Heart left ventricle (tissue), 16 donors: ENCODE data around the gene POLR2C. TPM values are rescaled to one million over a fixed set of nuclear protein-coding genes. Genes with fewer than 3 reads are reported as not detected.

ENCODE experiments used
- ATAC-seq, 4 donors: fragments of 200-7000 bp; cut with Tn5 transposase; one replicate each; pipeline ENCODE4 v1.9.1; 2020 to 2022; ENCODE audit warnings: moderate library complexity in 4 of 4, mild to moderate bottlenecking in 3 of 4, moderate number of reproducible peaks in 1 of 4
- DNase-seq, 5 donors: peaks; one replicate each; pipeline ENCODE4 v3.0.0-alpha.2; 2020
- H3K27ac ChIP-seq, 12 donors: fragments of 200-600 bp; sonication (generic) in 4 of 12; one replicate each; pipeline versions ENCODE4 v1.5.0 to v1.8.0; 2016 to 2022; ENCODE audit warnings: mild to moderate bottlenecking in 2 of 12
- H3K27me3 ChIP-seq, 9 donors: fragments of 200-600 bp; sonication (generic) in 2 of 9; one replicate each; pipeline versions ENCODE4 v1.5.1 to v1.8.0; 2016 to 2022; ENCODE audit warnings: mild to moderate bottlenecking in 3 of 9
- H3K36me3 ChIP-seq, 9 donors: fragments of 200-600 bp; sonication (generic) in 2 of 9; one replicate each; pipeline versions ENCODE4 v1.5.0 to v1.8.0; 2018 to 2022; ENCODE audit warnings: mild to moderate bottlenecking in 2 of 9
- H3K4me1 ChIP-seq, 12 donors: fragments of 200-600 bp; sonication (generic) in 4 of 12; one replicate each; pipeline versions ENCODE4 v1.5.0 to v1.8.0; 2016 to 2022; ENCODE audit warnings: mild to moderate bottlenecking in 3 of 12
- H3K4me3 ChIP-seq, 12 donors: fragments of 200-600 bp; sonication (generic) in 4 of 12; one replicate each; pipeline versions ENCODE4 v1.5.0 to v1.8.0; 2017 to 2022; ENCODE audit warnings: mild to moderate bottlenecking in 9 of 12, moderate library complexity in 4 of 12
- H3K9me3 ChIP-seq, 12 donors: fragments of 200-600 bp; sonication (generic) in 4 of 12; one replicate each; pipeline versions ENCODE4 v1.5.0 to v1.8.0; 2016 to 2022; ENCODE audit warnings: mild to moderate bottlenecking in 1 of 12
- POLR2A ChIP-seq, 2 donors: fragments of 450-650 bp; IDR thresholded peaks; one replicate each; pipeline ENCODE4 v1.6.1; 2017; ENCODE audit warnings: antibody characterized with exemption in 2 of 2, mild to moderate bottlenecking in 2 of 2, moderate library complexity in 2 of 2
- WGBS, 4 donors: extraction: QIAGEN DNeasy Blood & Tissue Kit in 2 of 4; methylation state at CpG; one replicate each; pipeline versions ENCODE4 v1.1.5 to v1.1.7; 2013 to 2018; 5-methylcytosine and 5-hydroxymethylcytosine counted together
- intact Hi-C, 10 donors: fragments of 100-400 bp; cut with DNase I; formaldehyde crosslinking; loops; one replicate each; pipeline versions ENCODE4 v1.11.1 to v1.14.2; 2022
- polyA plus RNA-seq, 2 donors: library from polyadenylated mRNA; stranded (reverse); fragments of 200-250 nt; gene quantifications; one replicate each; pipeline ENCODE4 v1.2.3, GENCODE V29; 2013
- total RNA-seq, 9 donors: library from RNA; depleted of rRNA in 2 of 9; stranded (reverse); fragments of >200 nt in 2 of 9; fragmentation: NEBNext Ultra II Directional in 3 of 9; extraction: Animal tissue kit (Norgen Biotek cat#: 25700) in 3 of 9; gene quantifications; one replicate each; pipeline versions ENCODE4 v1.1.0 to v1.2.4, GENCODE V29; 2016 to 2023
- TF ChIP-seq, protein P1 (sequence below), 12 donors: fragments of 200-600 bp; sonication (generic) in 4 of 12; IDR thresholded peaks; one replicate each; pipeline versions ENCODE4 v1.5.0 to v1.8.0; 2018 to 2022; ENCODE audit warnings: antibody characterized with exemption in 12 of 12, mild to moderate bottlenecking in 5 of 12
- donor health status: ischemic (EF 13 %, LVEDD 7.1; RV severe dilation, severe dysfunction).
- donor health status: healthy with polysubstance abuse.
- donor health status: DM: no; HTN: yes; CAD: no.
- donor health status: DM: no; HTN: no; CAD: no.
- donor health status: ischemic (EF 25% LVEDD 6.9; RV normal size, moderate dysfunction).
- donor health status: ischemic (EF 25% LVEDD 5.7; RV mildly dilated, moderate dysfunction).
- donor health status: healthy.
- donor health status: DM: yes; HTN: yes; CAD: no.
- donor health status: ischemic (EF 35%, LVEDD 5.7; RV mildly dilated, moderate dysfunction).
- donor health status: nonischemic (EF 11% LVEDD 7.7; RV severe dilation, severe dysfunction).
- donor health status: DM: yes; HTN: yes; CAD: no.
- donor health status: PGD.
- donor health status: ischemic (EF 29% LVEDD 5.4; RV normal size, mild dysfunction).
- donor health status: nonischemic (EF 23%, LVEDD 6.1; RV moderate dilation, normal function).

Gene POLR2C
- total and polyA plus RNA-seq, 11 donors = 19.9 to 99.8 (median 48.7) TPM

DNA sequence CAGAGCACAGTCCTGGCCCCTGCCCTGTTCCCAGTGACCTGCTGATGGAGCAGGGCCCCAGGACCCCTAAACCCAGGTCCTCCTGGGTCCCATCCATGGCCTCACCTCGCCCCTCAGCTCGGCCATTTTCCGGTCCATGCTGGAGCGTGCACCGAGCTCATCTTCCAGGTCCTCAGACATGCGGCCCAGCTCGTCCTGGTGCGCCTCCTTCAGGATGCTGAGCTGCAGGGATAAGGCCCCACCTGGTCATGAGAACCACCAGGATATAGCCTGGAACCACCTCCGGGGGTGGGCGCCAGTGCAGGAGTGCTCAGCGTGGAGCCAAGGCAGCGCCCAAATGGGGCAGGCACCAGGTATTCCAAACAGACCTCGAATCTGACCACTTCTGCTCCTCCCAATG lies 56.0 kb downstream of the POLR2C start:
- Histone ChIP-seq H3K4me1 (peaks cover 0 to 14% (median 6%) of the 10 kb centered on the region in 12 donors), H3K27ac (no peak overlapping the region), H3K4me3 (no peak overlapping the region), H3K27me3 (peaks cover 0 to 6% (median 0%) of the 10 kb centered on the region in 9 donors), H3K36me3 (peaks cover 0 to 47% (median 19%) of the 10 kb centered on the region in 9 donors), H3K9me3 (no peaks in the 10 kb centered on the region)
- DNase-seq (no peak), ATAC-seq (no peak)
- WGBS, 4 donors = 92 to 97% (median 93%) methylated on average over 13 of the region's 13 CpGs
- TF ChIP-seq, protein P1, sequence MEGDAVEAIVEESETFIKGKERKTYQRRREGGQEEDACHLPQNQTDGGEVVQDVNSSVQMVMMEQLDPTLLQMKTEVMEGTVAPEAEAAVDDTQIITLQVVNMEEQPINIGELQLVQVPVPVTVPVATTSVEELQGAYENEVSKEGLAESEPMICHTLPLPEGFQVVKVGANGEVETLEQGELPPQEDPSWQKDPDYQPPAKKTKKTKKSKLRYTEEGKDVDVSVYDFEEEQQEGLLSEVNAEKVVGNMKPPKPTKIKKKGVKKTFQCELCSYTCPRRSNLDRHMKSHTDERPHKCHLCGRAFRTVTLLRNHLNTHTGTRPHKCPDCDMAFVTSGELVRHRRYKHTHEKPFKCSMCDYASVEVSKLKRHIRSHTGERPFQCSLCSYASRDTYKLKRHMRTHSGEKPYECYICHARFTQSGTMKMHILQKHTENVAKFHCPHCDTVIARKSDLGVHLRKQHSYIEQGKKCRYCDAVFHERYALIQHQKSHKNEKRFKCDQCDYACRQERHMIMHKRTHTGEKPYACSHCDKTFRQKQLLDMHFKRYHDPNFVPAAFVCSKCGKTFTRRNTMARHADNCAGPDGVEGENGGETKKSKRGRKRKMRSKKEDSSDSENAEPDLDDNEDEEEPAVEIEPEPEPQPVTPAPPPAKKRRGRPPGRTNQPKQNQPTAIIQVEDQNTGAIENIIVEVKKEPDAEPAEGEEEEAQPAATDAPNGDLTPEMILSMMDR (IDR thresholded peaks at IDR 0.05) = no peak
- TF ChIP-seq POLR2A (IDR thresholded peaks at IDR 0.05) = no peak
- intact Hi-C loops = loop anchor here (2.0 to 5.0 kb wide), 9 partner anchors 41 to 221 kb away; partner anchors contain the start of gene POLR2C (in 2 of the 10)

DNA sequence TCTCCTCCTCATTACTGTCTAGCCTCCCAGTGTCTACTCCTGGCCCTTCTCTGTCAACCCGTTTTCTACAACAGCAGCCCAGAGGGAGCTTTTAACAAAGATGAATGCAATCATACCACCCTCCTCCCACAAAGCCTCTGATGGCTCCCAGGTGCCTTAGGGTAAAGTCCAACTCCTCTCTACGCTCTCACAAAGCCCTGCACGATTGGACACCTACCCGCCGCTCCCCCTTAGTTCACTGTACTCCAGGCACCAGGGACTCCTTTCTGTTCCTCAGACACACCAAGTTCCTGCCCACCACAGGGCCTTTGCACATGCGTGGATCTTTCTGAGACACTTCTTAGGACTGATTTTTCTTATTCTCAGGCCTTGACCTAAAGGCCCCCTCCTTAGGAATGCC lies 56.4 kb downstream of the POLR2C start:
- intact Hi-C loops = loop anchor here (1.0 to 5.0 kb wide), 11 partner anchors 42 to 222 kb away; partner anchors contain the start of gene POLR2C (in 2 of the 10)
- TF ChIP-seq, protein P1 (IDR thresholded peaks at IDR 0.05) = no peak
- TF ChIP-seq POLR2A (IDR thresholded peaks at IDR 0.05) = no peak
- no peak overlapping the region for H3K4me3 ChIP-seq
- H3K27ac ChIP-seq = no peak overlapping the region
- H3K36me3 ChIP-seq = peaks cover 0 to 43% (median 19%) of the 10 kb centered on the region in 9 donors
- 84 to 94% (median 92%) methylated on average over 6 of the region's 6 CpGs for WGBS, 4 donors
- H3K4me1 ChIP-seq = peaks cover 0 to 14% (median 6%) of the 10 kb centered on the region in 12 donors
- no peaks in the 10 kb centered on the region for H3K9me3 ChIP-seq
- ATAC-seq = no peak
- H3K27me3 ChIP-seq = peaks cover 0 to 6% (median 0%) of the 10 kb centered on the region in 9 donors
- DNase-seq = no peak

DNA sequence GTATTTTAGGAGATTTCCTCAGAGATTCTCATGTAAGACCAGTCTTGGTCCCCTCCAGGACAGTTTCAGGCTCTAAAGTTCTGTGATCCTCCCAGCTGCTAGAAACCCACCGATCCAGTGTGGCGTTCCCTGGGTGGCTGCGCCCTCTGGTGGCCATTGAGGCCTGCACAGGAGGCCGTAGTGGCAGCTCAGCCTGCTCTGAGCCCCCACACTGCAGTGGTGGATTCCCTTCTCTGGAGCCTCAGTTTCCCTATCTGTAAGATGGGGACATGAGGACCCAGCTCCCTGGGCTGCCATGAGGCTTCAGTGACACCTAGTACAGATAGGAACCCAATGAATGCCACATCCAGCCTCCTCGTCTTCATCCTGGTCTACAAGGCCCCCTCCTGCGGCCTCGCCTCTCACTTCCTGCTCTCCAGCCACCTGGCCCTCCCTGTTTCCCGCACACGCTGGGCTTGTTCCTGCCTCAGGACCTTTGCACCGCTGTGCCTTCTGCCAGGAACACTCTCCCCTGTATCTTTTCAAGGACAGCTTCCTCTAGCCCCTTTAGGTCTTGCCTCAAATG lies 57.4 kb downstream of the POLR2C start:
- Histone ChIP-seq H3K4me1 (peaks cover 0 to 12% (median 3%) of the 10 kb centered on the region in 12 donors), H3K27me3 (peaks cover 0 to 6% (median 0%) of the 10 kb centered on the region in 9 donors), H3K27ac (no peak overlapping the region), H3K9me3 (no peaks in the 10 kb centered on the region), H3K36me3 (peaks cover 0 to 39% (median 19%) of the 10 kb centered on the region in 9 donors), H3K4me3 (no peak overlapping the region)
- DNase-seq = peak; percentile 70 to 91 (median 80)
- TF ChIP-seq, protein P1 (IDR thresholded peaks at IDR 0.05) = peak; percentile 89 to 99 (median 97)
- TF ChIP-seq POLR2A (IDR thresholded peaks at IDR 0.05) = no peak
- ATAC-seq = peak; percentile 56 to 88 (median 81)
- WGBS, 4 donors = 33 to 43% (median 37%) methylated on average over 10 of the region's 10 CpGs
- intact Hi-C loops = loop anchor here (1.0 to 5.0 kb wide), 12 partner anchors 43 to 223 kb away; partner anchors contain the start of gene POLR2C (in 2 of the 10)

Other genes with a start within 250 kb of the POLR2C start
- 10 to 100 TPM; 43.9 to 68.8 (median 52.1) TPM for gene ARL2BP, start 217.4 kb upstream of the POLR2C start, total RNA-seq
- gene ARL2BP, start 217.4 kb upstream of the POLR2C start, polyA plus RNA-seq = 10 to 100 TPM; 40.3 to 83.5 TPM
- gene PLLP, start 178.0 kb upstream of the POLR2C start, total RNA-seq = 10 to 100 TPM in 1 of 9 donors, 1 to 10 TPM in 8; 2.0 to 14.8 (median 2.4) TPM
- 10 to 100 TPM in 1 of 2 donors, 1 to 10 TPM in 1; 8.2 to 10.4 TPM for gene PLLP, start 178.0 kb upstream of the POLR2C start, polyA plus RNA-seq
- under 1 TPM in 5 of 9 donors, not detected in 4; 0.10 to 0.24 (median 0.13) TPM for gene CCL22, start 103.9 kb upstream of the POLR2C start, total RNA-seq
- under 1 TPM in 1 of 2 donors, not detected in 1; 0.06 TPM for gene CCL22, start 103.9 kb upstream of the POLR2C start, polyA plus RNA-seq
- gene CX3CL1, start 90.2 kb upstream of the POLR2C start, total RNA-seq = 10 to 100 TPM in 8 of 9 donors, 1 to 10 TPM in 1; 8.3 to 59.5 (median 15.4) TPM
- 10 to 100 TPM; 13.7 to 15.5 TPM for gene CX3CL1, start 90.2 kb upstream of the POLR2C start, polyA plus RNA-seq
- gene CCL17, start 57.9 kb upstream of the POLR2C start, total RNA-seq = 1 to 10 TPM in 2 of 9 donors, not detected in 7; 1.0 to 4.0 TPM
- gene CCL17, start 57.9 kb upstream of the POLR2C start, polyA plus RNA-seq = under 1 TPM in 1 of 2 donors, not detected in 1; 0.26 TPM
- 10 to 100 TPM; 41.0 to 73.2 (median 51.7) TPM for gene CIAPIN1, start 15.3 kb upstream of the POLR2C start, total RNA-seq
- gene CIAPIN1, start 15.3 kb upstream of the POLR2C start, polyA plus RNA-seq = 10 to 100 TPM; 22.4 to 73.2 TPM
- gene COQ9, start 15.2 kb upstream of the POLR2C start, total RNA-seq = 100 to 1,000 TPM; 126 to 331 (median 191) TPM
- 100 to 1,000 TPM; 156 to 436 TPM for gene COQ9, start 15.2 kb upstream of the POLR2C start, polyA plus RNA-seq
- 10 to 100 TPM in 3 of 9 donors, 1 to 10 TPM in 6; 6.4 to 14.8 (median 7.9) TPM for gene DOK4, start 23.8 kb downstream of the POLR2C start, total RNA-seq
- 1 to 10 TPM; 5.9 to 6.7 TPM for gene DOK4, start 23.8 kb downstream of the POLR2C start, polyA plus RNA-seq
- 10 to 100 TPM in 2 of 9 donors, 1 to 10 TPM in 7; 3.3 to 17.0 (median 6.8) TPM for gene CCDC102A, start 73.9 kb downstream of the POLR2C start, total RNA-seq
- gene CCDC102A, start 73.9 kb downstream of the POLR2C start, polyA plus RNA-seq = 1 to 10 TPM; 4.4 to 8.1 TPM
- 1 to 10 TPM in 1 of 9 donors, under 1 TPM in 3, not detected in 5; 0.07 to 1.4 (median 0.11) TPM for gene ADGRG5, start 80.0 kb downstream of the POLR2C start, total RNA-seq
- gene ADGRG5, start 80.0 kb downstream of the POLR2C start, polyA plus RNA-seq = under 1 TPM in 1 of 2 donors, not detected in 1; 0.04 TPM
- 10 to 100 TPM; 15.2 to 65.2 (median 17.5) TPM for gene ADGRG1, start 166.0 kb downstream of the POLR2C start, total RNA-seq
- gene ADGRG1, start 166.0 kb downstream of the POLR2C start, polyA plus RNA-seq = 10 to 100 TPM; 14.1 to 23.3 TPM
- 1 to 10 TPM in 1 of 9 donors, under 1 TPM in 8; 0.12 to 1.4 (median 0.53) TPM for gene ADGRG3, start 205.6 kb downstream of the POLR2C start, total RNA-seq
- gene ADGRG3, start 205.6 kb downstream of the POLR2C start, polyA plus RNA-seq = under 1 TPM; 0.15 to 0.61 TPM
- under 1 TPM in 1 of 9 donors, not detected in 8; 0.29 TPM for gene DRC7, start 232.1 kb downstream of the POLR2C start, total RNA-seq
- not detected for gene DRC7, start 232.1 kb downstream of the POLR2C start, polyA plus RNA-seq